HG03469 (cell line): Measurements from ENCODE around the gene OR1M1.
"Not testable (repeated sequence)": the region's sequence is repeated elsewhere in the genome, so short reads cannot be mapped to it uniquely, and the experiment has no call there.

Experiments used
- ATAC-seq: cut with Tn5 transposase; IDR thresholded peaks from one replicate; pipeline ENCODE4 v1.9.1; 2021; ENCODE audit warnings: mild to moderate bottlenecking, moderate library complexity, moderate number of reproducible peaks; ENCODE audit not compliant: unreplicated experiment

The OR1M1 gene

GRCh38 chr19:9086761-9087160 lies at the start of gene OR1M1:
Gene OR1M1 (plus strand): TSS chr19:9087061. CDS start chr19:9093245, 6,184 bp downstream.
- ATAC-seq = no peak

GRCh38 chr19:9037400-9038062 lies 49.3 kb upstream of the OR1M1 start:
- no peak for ATAC-seq

- no peak for ATAC-seq
These were observed 47.1 kb upstream of the OR1M1 start for GRCh38 chr19:9039728-9040127.

GRCh38 chr19:9040131-9040530 lies 46.7 kb upstream of the OR1M1 start:
- no peak for ATAC-seq

- no peak for ATAC-seq
These were observed 45.8 kb upstream of the OR1M1 start for GRCh38 chr19:9041023-9041422.

GRCh38 chr19:9043524-9043923 lies 43.3 kb upstream of the OR1M1 start:
- no peak for ATAC-seq

GRCh38 chr19:9044449-9044848 lies 42.4 kb upstream of the OR1M1 start:
- no peak for ATAC-seq

- ATAC-seq = no peak
These were observed 40.2 kb upstream of the OR1M1 start for GRCh38 chr19:9046694-9047093.

- no peak for ATAC-seq
These were observed 34.0 kb upstream of the OR1M1 start for GRCh38 chr19:9052894-9053293.

GRCh38 chr19:9053674-9054073 lies 33.2 kb upstream of the OR1M1 start:
- not testable (repeated sequence) for ATAC-seq

GRCh38 chr19:9054207-9054606 lies 32.7 kb upstream of the OR1M1 start:
- no peak for ATAC-seq

GRCh38 chr19:9054765-9055164 lies 32.1 kb upstream of the OR1M1 start:
- no peak for ATAC-seq

GRCh38 chr19:9056131-9056530 lies 30.7 kb upstream of the OR1M1 start:
- ATAC-seq = not testable (repeated sequence)

GRCh38 chr19:9057505-9058258 lies 29.2 kb upstream of the OR1M1 start:
- ATAC-seq = no peak

GRCh38 chr19:9058905-9059667 lies 27.8 kb upstream of the OR1M1 start:
- no peak for ATAC-seq

- no peak for ATAC-seq
These were observed 26.1 kb upstream of the OR1M1 start for GRCh38 chr19:9060564-9061340.

GRCh38 chr19:9061879-9062278 lies 25.0 kb upstream of the OR1M1 start:
- no peak for ATAC-seq

- ATAC-seq = no peak
These were observed 21.3 kb upstream of the OR1M1 start for GRCh38 chr19:9065457-9066014.

- no peak for ATAC-seq
These were observed 16.8 kb upstream of the OR1M1 start for GRCh38 chr19:9070066-9070465.

GRCh38 chr19:9071720-9072119 lies 15.1 kb upstream of the OR1M1 start:
- not testable (repeated sequence) for ATAC-seq

GRCh38 chr19:9073806-9074205 lies 13.1 kb upstream of the OR1M1 start:
- ATAC-seq = no peak
